Mononuclear cell (primary cell): ENCODE measurements around the gene WNT8B. TPM values are rescaled to one million over a fixed set of nuclear protein-coding genes. Genes with fewer than 3 reads are reported as not detected.

Experiments
- H3K27me3 ChIP-seq: 2 replicates; pipeline ENCODE4 v1.6.0; 2011; ENCODE audit warnings: low read length, control low read depth; ENCODE audit not compliant: insufficient read depth
- H3K4me1 ChIP-seq: 2 replicates; pipeline ENCODE4 v1.5.1; 2011; ENCODE audit warnings: mild to moderate bottlenecking, low read length, control low read depth; ENCODE audit not compliant: insufficient read depth
- H3K4me3 ChIP-seq: 2 replicates; pipeline ENCODE4 v1.5.1; 2011; ENCODE audit warnings: mild to moderate bottlenecking, low read length, moderate library complexity
- H3K9me3 ChIP-seq: 2 replicates; pipeline ENCODE4 v1.5.1; 2011; ENCODE audit warnings: low read depth, mild to moderate bottlenecking, control low read depth, low read length
- total RNA-seq: library from RNA; depleted of rRNA; stranded (reverse); fragments of >200 nt; gene quantifications from one replicate; pipeline ENCODE4 v1.2.3, GENCODE V29; 2012

Gene WNT8B, protein sequence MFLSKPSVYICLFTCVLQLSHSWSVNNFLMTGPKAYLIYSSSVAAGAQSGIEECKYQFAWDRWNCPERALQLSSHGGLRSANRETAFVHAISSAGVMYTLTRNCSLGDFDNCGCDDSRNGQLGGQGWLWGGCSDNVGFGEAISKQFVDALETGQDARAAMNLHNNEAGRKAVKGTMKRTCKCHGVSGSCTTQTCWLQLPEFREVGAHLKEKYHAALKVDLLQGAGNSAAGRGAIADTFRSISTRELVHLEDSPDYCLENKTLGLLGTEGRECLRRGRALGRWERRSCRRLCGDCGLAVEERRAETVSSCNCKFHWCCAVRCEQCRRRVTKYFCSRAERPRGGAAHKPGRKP
- total RNA-seq: not detected

DNA sequence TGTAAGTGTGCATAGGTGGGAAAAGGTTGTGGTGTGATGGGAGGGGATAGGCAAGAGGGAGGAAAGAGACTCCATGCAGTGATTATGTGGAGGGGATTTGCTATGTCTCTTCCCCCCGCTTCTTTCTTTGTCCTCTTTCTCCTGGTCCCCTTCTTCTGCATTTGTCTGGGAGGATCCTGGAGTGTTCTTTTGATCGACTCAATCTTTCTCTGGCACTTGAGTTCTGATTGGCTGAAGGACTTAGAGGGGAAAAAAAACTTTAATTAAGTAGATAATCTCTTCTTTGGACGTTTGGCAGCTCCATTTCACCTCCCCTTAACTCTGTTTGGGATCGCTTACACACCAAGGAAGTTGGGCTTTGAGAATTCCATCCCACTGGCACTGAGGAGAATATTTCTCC, at the start of gene WNT8B:
TSS of gene WNT8B (plus strand) at position 301 of the 400 bp plus-strand sequence. CDS start 160 bp downstream, outside the sequence.
- Histone ChIP-seq H3K4me1 (no peaks in the 10 kb centered on the region), H3K27me3 (peaks cover 15% of the 10 kb centered on the region), H3K9me3 (no peaks in the 10 kb centered on the region), H3K4me3 (no peak within 1 kb of the TSS)

DNA sequence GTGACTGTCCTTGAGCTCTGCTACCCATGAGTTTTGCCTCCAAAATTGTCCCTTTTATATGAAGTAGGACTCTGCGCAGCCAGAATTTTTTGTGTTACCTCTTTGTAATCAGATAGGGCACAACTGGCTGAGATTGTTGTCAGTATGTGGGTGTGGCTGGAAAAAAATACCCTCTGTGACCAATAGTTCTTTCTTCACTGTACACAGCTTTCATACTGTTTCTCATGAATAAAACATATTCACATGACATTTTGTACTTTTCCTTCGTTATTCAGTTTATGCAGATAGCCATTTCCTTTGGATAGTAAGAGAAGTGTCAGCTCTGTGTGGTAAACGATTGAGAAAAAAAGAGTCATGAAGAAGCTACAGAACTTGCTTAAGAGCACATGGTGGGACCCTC, 49.6 kb upstream of the WNT8B start:
- no peak overlapping the region for H3K4me3 ChIP-seq
- no peaks in the 10 kb centered on the region for H3K27me3 ChIP-seq
- H3K4me1 ChIP-seq: no peaks in the 10 kb centered on the region
- no peaks in the 10 kb centered on the region for H3K9me3 ChIP-seq

DNA sequence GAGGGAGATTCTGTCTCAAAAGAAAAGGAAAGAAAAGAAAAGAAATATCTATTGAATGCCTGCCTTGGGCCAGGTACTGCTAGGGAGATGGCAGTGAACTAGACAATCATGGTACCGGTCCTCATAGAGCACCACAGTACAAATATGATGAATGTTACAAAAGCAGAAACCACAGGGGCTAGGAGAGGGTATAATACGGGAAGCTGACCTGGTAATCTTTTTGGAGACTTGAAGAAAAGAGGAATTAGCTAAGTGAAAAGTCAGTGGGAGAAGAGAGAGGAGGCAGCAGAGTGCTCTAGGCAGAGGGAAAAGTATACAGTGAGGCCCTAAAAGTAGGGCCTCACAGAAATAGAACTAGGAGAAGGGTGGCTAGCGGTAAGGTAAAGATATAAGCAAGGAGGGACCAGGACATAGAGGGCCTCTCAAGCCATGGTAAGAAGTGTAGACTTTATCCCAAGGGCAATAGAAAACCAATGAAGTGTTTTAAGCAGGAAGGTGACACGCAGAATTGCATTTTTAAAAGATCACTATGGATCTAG, 42.8 kb upstream of the WNT8B start:
- peaks cover 3% of the 10 kb centered on the region for H3K27me3 ChIP-seq
- no peak overlapping the region for H3K4me3 ChIP-seq
- H3K9me3 ChIP-seq: no peaks in the 10 kb centered on the region
- peaks cover 4% of the 10 kb centered on the region for H3K4me1 ChIP-seq

DNA sequence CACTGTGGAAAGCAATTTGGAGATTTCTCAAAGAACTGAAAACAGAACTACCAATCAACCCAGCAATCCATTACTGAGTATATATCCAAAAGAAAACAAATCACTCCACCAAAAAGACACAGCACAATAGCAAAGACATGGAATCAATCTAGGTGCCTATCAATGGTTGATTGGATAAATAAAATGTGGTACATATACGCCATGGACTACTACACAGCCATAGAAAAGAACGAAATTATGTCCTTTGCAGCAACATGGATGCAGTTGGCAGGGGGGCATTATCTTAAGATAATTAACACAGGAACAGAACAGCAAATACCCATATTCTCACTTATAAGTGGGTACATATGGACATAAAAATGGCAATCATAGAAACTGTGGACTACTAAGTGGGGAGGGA, 35.4 kb upstream of the WNT8B start:
- Histone ChIP-seq H3K4me1 (no peaks in the 10 kb centered on the region), H3K9me3 (no peaks in the 10 kb centered on the region), H3K27me3 (peaks cover 3% of the 10 kb centered on the region), H3K4me3 (no peak overlapping the region)

DNA sequence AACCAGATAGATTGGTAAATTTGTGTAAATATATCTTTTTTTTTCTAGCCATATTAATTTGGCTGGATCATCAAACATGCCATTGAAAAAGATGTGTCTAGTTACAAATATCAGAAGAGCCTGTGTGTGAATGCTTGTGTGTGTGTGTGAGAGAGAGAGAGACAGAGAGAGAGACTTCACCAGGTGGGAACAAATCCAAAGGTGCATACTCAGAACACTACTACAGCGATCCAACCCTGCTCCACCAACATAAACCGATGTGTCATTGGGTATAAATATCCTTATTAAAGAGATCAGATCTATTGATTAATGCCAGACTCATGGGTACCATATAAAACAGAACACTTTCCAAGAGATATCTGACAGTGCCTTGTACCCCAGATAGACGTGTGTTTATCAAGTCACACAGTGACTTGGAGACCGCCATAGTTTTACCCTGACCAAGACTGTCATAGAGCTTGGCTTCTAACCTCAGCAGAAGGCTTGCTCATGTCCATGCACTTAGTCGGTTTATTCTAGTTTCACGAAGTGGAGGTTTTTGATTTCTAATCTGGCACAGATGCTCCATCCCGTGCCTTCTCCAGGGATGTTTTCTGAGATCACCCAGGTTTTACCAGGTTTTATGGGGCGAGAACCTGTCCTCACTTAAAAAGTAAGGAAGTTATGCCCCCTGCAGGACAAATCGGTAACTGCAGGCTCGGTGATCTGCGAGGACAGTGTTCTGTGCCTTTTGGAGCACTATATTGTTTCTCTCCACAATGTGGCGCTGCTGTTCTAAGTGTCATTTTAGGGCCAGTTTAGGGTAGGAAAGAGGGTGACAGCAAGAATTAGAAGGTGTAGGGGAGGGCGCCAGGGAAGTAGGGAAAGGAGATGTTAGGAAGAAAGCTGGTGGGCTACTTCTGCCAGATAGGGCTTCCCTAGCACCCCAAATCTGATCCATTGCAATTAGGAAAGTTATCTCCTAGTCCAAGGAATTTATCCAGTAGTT, 29.3 kb upstream of the WNT8B start:
- H3K4me1 ChIP-seq: no peaks in the 10 kb centered on the region
- no peak overlapping the region for H3K4me3 ChIP-seq

DNA sequence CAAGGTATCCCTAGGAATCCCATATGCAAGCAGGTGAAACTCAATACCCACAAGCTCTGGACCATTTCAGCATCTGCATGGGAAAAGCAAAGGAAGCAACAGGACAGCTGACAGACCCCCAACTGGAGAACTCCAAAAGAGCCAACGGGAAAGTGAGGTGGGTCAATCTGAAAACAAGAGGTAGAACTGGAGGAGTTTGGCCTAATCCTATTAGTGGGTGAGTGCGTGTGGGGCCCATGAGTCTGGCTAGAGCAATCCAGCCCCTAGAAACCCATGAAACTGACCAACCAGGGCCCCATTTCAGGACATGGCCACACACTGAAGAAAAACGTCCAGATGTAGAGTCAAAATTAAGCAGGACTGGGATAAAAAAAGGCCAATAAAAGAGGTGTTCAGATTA, 26.6 kb upstream of the WNT8B start:
- H3K9me3 ChIP-seq: no peaks in the 10 kb centered on the region

More for the DNA sequence above, 29.3 kb upstream of the WNT8B start:
- H3K27me3 ChIP-seq: no peaks in the 10 kb centered on the region
- no peaks in the 10 kb centered on the region for H3K9me3 ChIP-seq

DNA sequence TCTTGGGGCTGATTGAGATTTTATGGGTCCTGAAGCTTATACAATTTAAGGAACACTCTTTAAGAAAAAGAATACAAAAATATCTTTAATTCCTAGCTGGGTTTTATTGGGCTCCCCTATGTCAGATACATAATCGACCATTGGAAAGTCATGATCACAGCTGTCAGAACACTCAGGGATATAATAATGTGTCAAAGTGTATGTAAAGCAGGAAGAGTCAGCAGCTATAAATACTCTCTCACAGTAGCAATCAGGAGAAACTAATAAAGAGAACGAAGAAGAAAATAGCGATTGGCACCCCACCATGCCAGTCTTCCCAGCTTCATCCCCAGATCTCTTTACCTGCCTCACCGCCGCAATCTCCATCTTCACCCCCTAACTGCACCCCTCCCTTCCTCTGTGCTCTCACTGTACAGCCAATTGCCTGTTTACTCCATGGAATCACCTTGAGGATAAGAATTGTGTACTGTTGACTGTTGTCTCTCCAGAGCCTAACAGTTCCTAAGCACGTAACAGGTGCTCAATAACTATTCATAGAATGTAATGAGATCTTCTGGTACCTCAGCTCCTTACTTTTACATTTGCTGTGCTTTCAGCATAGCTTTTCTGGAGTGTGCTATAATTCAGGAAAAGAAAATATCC, 24.0 kb upstream of the WNT8B start:
- H3K4me1 ChIP-seq: no peaks in the 10 kb centered on the region
- no peaks in the 10 kb centered on the region for H3K9me3 ChIP-seq
- no peaks in the 10 kb centered on the region for H3K27me3 ChIP-seq
- H3K4me3 ChIP-seq: no peak overlapping the region

More for the DNA sequence above, 26.6 kb upstream of the WNT8B start:
- no peaks in the 10 kb centered on the region for H3K4me1 ChIP-seq
- H3K27me3 ChIP-seq: no peaks in the 10 kb centered on the region
- H3K4me3 ChIP-seq: no peak overlapping the region

DNA sequence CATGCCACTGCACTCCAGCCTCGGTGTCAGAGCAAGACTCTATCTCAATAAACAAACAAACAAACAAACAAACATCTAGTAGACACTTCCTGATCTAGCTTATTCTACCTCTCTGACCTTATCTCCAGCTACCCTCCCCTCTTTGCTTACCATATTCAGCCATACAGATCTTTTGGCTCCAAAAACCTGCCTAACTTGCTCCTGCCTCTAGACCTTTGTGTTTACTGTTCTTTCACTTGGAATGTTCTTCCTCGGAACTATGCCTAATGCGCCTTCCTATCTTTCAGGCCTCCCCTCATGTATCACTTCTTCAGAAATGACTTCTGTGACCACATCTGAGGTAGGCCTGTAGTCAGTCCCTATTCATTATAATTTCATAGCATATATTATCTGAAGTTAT, 20.3 kb upstream of the WNT8B start:
- Histone ChIP-seq H3K4me1 (no peaks in the 10 kb centered on the region), H3K9me3 (no peaks in the 10 kb centered on the region), H3K27me3 (no peaks in the 10 kb centered on the region), H3K4me3 (no peak overlapping the region)

DNA sequence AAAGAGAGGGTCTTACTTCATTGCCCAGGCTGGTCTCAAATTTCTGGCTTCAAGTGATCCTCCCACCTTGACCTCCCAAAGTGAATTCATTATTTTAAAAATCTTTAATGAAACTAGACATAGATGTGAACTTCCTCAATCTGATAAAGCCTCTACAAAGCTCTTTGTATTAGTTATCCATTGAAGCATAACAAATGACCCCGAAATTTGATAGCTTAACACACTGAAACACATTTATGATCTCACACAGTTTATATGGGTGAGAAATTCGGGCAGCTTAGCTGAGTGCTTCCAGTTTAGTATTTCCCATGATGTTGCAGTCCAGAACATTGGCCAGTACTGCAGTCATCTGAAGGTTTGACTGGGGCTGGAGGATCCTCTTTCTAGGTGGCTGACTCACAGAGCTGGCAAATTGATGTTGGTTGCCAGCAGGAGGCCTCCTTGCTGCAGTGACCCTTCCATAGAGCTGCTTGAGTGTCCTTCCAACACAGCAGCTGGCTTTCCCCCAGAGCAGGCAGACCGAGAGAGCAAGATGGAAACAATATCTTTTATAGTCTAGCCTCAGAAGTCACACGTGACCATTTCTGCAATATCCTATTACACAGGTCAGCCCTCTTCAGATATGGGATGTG, 16.6 kb upstream of the WNT8B start:
- Histone ChIP-seq H3K9me3 (no peaks in the 10 kb centered on the region), H3K27me3 (no peaks in the 10 kb centered on the region), H3K4me3 (no peak overlapping the region), H3K4me1 (no peaks in the 10 kb centered on the region)

DNA sequence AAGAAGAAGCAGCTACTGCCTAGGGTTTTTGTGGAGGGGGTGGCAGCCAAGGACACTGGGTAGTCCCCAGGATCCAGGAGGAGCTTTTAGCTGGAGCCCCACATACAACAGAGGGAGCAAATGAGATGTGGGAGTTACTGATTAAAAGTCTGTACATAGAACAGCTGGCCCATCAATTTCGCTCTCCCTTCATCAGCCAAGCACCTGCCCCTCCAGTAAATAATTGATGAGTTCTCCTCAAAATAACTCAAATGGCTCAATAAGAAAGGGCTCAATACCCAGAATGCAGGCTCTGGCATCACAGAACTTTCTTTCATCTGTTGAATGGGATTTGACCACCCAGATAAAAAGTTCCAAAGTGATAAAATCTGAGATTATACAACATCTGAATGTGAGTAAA, 15.1 kb upstream of the WNT8B start:
- no peaks in the 10 kb centered on the region for H3K9me3 ChIP-seq
- no peaks in the 10 kb centered on the region for H3K27me3 ChIP-seq
- no peaks in the 10 kb centered on the region for H3K4me1 ChIP-seq
- H3K4me3 ChIP-seq: no peak overlapping the region

DNA sequence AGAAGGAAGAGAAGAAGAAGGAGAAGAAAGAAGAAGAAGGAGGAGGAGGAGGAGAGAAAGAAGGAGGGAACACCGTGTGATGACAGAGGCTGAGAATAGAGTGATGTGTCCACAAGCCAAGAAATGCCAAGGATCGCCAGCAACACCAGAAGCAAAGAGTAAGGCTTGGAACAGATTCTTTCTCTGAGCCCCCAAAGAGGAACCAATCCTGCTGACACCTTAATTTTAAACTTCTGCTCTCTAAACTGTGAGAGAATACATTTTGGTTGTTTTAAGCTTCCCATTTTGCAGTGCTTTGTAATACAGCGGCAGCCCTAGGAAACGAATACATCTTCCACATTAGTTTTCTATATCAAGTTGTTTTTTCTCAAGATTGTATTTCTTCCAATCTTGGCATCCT, 13.9 kb upstream of the WNT8B start:
- H3K9me3 ChIP-seq: no peaks in the 10 kb centered on the region
- H3K4me3 ChIP-seq: no peak overlapping the region
- H3K4me1 ChIP-seq: no peaks in the 10 kb centered on the region
- no peaks in the 10 kb centered on the region for H3K27me3 ChIP-seq

DNA sequence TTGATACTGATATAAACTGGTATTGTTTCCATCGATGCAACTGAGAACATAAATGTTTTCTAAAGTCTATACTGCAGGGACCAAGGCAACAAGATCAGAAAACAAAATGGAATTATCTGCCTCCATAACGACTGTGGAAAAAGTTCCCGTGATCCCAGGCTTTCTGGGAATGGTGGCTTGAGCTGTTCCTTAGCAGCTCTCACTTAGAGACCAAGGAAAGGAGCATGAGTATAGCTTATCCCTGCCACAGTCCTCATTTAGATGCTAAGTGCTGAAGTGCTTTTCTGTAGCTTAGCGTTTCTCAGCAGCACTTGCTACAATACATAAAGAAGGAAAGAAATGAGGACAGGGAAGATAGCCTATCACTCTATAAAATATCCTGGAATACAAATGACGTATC, 5.5 kb downstream of the WNT8B start:
- Histone ChIP-seq H3K4me1 (no peaks in the 10 kb centered on the region), H3K27me3 (peaks cover 10% of the 10 kb centered on the region), H3K9me3 (no peaks in the 10 kb centered on the region), H3K4me3 (no peak overlapping the region)

DNA sequence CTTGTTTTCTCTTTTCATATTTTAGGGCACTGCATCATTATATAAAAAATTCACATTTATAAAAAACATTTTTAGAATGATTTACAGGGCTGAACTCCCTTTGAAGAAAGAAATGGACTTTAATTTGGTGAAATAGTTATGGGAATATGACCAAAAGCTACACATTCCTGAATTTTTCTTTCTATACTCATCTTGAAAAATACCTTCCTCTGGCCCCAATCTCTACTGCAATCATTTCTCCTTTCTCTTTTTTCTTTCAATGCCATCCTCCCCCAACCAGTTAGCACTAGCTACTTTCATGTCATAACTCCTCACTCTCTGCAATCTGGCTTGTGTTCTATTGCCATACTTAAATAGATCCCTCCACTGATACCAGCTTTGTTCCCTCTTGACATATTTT, 6.2 kb downstream of the WNT8B start:
- Histone ChIP-seq H3K27me3 (peaks cover 6% of the 10 kb centered on the region), H3K9me3 (no peaks in the 10 kb centered on the region), H3K4me1 (no peaks in the 10 kb centered on the region), H3K4me3 (no peak overlapping the region)

DNA sequence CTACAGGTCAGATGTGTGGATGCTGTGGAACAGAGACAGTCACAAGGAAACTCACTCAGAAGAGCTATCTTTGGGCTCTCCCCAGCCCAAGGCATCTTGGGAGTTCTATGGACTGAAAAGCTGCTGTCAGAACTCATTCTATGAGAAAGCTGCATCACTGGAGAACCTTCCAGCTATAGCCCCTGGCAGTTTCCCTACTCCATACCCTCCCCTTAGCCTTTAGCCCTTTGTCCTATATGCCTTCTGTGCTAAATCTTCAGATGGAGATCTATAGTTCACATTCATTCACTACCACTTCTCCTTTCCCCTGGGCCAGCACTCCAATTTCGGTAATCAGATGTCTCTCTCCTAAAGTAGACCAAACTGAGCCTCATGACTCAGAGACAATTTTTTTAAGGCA, 6.9 kb downstream of the WNT8B start:
- Histone ChIP-seq H3K4me3 (no peak overlapping the region), H3K27me3 (no peaks in the 10 kb centered on the region), H3K4me1 (no peaks in the 10 kb centered on the region), H3K9me3 (no peaks in the 10 kb centered on the region)
